H1 (cell line): ENCODE results near the gene AGPAT3. TPM values are rescaled to one million over a fixed set of nuclear protein-coding genes. Genes with fewer than 3 reads are reported as not detected.

Experiments
- SRF ChIP-seq: IDR thresholded peaks from 2 replicates; pipeline ENCODE4 v1.6.1; 2011; ENCODE audit warnings: mild to moderate bottlenecking, low read depth, low read length, moderate library complexity
- polyA plus RNA-seq, 7 experiments: library from polyadenylated mRNA; depleted of rRNA in 3 of 7; stranded (reverse) in 5 of 7; unstranded in 2 of 7; fragments of >200 nt in 5 of 7; fragments of 200-250 nt in 2 of 7; gene quantifications; 1 replicate in 5 of 7; 2 replicates in 1 of 7; 4 replicates in 1 of 7; pipeline versions ENCODE4 v1.2.1 to v1.2.3, GENCODE V29; 2011 to 2013; ENCODE audit warnings: missing spikeins in 2 of 7, mixed read lengths in 2 of 7
- total RNA-seq: library from RNA; stranded (reverse); fragmentation: NEBNext Ultra II Directional; extraction: Animal tissue kit (Norgen Biotek cat#: 25700); gene quantifications from 2 replicates; pipeline ENCODE4 v1.2.1, GENCODE V29; 2021

Gene AGPAT3
- total and polyA plus RNA-seq, 2 of the 8 experiments (the other 6 are each of a cell fraction or from before 2014, with no cell fraction given) = 5.8 to 7.3 TPM

DNA sequence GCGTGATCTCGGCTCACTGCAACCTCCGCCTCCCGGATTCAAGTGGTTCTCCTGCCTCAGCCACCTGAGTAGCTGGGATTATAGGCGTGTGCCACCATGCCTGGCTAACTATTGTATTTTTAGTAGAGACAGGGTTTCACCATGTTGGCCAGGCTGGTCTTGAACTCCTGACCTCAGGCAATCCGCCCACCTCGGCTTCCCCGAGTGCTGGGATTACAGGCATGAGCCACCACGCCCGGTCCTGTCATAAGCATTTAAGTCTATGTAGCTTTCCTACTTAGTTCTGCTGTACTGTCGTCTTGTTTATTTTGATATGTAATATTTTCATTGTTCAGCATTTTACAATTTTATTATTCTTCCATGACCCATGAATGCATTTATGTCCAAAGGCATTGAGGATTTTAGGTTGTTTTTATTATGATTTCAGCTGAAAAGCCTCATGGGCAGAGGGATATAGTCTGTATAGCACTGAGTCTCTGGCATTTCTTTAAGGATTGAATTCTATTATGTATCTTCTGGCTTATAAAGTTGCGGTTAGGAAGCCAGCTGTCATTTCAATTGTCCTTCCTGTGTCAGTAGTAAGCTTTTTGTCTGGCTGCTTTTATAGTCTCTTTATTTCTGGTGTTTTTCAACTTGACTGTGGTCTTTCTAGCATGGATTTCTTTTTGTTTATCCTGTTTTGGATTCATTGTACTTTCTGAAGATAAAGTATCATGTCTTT, 9.2 kb downstream of the AGPAT3 start (continued):
- no peak for TF ChIP-seq SRF
